ENCODE data around the gene PSEN1.

The PSEN1 gene

DNA sequence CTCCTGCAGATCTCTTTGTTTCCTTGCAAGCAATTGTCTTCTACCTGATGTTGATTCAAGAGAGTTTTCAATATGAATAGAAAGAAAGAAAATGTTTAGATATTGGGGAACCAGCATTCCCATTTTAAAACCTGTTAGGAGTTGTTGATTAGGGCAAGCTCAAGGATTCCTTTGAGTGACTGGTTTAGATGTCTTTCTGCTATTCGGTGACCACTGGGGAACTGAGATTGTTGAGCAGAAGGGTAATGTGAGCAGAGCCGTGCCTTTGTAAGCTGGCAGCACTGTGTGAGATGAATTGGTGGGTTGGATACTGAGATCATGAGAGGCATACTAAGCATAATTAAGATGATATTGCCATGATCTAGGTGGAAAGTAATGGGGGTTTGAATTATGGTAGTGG, 61.9 kb downstream of the PSEN1 start:
- TF ChIP-seq GABPA (IDR thresholded peaks at IDR 0.05; ENCODE audit: low read depth): no peak
- no peak for TF ChIP-seq SPI1 (IDR thresholded peaks at IDR 0.05; ENCODE audit: borderline replicate concordance, low read depth)
- TF ChIP-seq, protein P1, sequence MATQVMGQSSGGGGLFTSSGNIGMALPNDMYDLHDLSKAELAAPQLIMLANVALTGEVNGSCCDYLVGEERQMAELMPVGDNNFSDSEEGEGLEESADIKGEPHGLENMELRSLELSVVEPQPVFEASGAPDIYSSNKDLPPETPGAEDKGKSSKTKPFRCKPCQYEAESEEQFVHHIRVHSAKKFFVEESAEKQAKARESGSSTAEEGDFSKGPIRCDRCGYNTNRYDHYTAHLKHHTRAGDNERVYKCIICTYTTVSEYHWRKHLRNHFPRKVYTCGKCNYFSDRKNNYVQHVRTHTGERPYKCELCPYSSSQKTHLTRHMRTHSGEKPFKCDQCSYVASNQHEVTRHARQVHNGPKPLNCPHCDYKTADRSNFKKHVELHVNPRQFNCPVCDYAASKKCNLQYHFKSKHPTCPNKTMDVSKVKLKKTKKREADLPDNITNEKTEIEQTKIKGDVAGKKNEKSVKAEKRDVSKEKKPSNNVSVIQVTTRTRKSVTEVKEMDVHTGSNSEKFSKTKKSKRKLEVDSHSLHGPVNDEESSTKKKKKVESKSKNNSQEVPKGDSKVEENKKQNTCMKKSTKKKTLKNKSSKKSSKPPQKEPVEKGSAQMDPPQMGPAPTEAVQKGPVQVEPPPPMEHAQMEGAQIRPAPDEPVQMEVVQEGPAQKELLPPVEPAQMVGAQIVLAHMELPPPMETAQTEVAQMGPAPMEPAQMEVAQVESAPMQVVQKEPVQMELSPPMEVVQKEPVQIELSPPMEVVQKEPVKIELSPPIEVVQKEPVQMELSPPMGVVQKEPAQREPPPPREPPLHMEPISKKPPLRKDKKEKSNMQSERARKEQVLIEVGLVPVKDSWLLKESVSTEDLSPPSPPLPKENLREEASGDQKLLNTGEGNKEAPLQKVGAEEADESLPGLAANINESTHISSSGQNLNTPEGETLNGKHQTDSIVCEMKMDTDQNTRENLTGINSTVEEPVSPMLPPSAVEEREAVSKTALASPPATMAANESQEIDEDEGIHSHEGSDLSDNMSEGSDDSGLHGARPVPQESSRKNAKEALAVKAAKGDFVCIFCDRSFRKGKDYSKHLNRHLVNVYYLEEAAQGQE (IDR thresholded peaks at IDR 0.05; ENCODE audit: insufficient replicate concordance, low read depth): no peak

DNA sequence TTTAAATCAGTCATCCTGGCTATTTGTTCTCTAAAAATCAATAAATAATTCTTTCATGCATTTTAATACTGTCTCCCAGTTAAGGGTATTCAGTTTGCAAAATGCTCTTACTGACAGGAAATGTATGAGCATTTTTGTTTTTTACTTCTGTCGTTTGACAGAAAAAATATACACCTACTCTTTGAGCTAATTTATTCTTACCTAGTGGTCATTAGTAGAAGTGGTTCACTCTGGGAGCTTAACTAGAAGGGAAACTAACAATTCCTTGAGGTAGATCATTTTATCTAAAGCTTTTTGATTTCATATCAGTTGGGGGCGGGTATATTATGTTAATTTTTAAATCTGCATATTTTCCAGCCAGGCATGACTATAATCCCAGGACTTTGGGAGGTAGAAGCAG, 67.2 kb downstream of the PSEN1 start:
- DNase-seq (ENCODE audit: low read depth in 1 of 2, low spot score in 1 of 2): no peak
- no peak for TF ChIP-seq GABPA (IDR thresholded peaks at IDR 0.05; ENCODE audit: low read depth)
- TF ChIP-seq POLR2AphosphoS5 (IDR thresholded peaks at IDR 0.05; ENCODE audit: low read depth): no peak
- TF ChIP-seq, protein P1 (IDR thresholded peaks at IDR 0.05; ENCODE audit: insufficient replicate concordance, low read depth): no peak
- no peak for TF ChIP-seq SPI1 (IDR thresholded peaks at IDR 0.05; ENCODE audit: borderline replicate concordance, low read depth)
- TF ChIP-seq, protein P2, sequence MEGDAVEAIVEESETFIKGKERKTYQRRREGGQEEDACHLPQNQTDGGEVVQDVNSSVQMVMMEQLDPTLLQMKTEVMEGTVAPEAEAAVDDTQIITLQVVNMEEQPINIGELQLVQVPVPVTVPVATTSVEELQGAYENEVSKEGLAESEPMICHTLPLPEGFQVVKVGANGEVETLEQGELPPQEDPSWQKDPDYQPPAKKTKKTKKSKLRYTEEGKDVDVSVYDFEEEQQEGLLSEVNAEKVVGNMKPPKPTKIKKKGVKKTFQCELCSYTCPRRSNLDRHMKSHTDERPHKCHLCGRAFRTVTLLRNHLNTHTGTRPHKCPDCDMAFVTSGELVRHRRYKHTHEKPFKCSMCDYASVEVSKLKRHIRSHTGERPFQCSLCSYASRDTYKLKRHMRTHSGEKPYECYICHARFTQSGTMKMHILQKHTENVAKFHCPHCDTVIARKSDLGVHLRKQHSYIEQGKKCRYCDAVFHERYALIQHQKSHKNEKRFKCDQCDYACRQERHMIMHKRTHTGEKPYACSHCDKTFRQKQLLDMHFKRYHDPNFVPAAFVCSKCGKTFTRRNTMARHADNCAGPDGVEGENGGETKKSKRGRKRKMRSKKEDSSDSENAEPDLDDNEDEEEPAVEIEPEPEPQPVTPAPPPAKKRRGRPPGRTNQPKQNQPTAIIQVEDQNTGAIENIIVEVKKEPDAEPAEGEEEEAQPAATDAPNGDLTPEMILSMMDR (IDR thresholded peaks at IDR 0.05; ENCODE audit: insufficient read depth, low read length): no peak

More for the DNA sequence above, 61.9 kb downstream of the PSEN1 start:
- Histone ChIP-seq H3K4me3 (replicated peaks; ENCODE audit: insufficient read depth, low read length) (no peak overlapping the region), H3K27ac (replicated peaks) (no peak overlapping the region), H3K27me3 (ENCODE audit: insufficient read depth, poor library complexity, severe bottlenecking) (no peaks in the 10 kb centered on the region)
- DNase-seq (ENCODE audit: low read depth in 1 of 2, low spot score in 1 of 2): no peak

DNA sequence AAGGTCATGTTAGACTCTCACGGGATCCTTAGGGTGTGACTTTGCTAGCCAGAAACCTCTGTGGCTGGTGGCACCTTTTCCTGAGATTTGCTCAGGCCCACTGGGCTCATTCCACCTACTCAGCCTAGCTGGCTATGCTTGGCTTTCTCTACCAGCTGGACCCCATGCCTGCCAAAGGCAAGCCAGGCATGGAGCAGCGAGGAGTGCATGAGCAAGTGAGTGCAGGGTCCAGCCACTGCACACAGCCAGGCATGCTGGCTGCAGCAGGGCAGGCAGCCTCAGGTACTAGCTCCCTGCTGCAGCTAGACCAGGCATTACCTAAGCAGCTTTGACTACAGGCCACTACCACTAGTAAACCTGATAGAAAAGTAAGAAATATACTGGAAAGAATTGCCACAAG, 71.3 kb downstream of the PSEN1 start:
- TF ChIP-seq GABPA (IDR thresholded peaks at IDR 0.05; ENCODE audit: low read depth) (no peak), SPI1 (IDR thresholded peaks at IDR 0.05; ENCODE audit: borderline replicate concordance, low read depth) (no peak), POLR2AphosphoS5 (IDR thresholded peaks at IDR 0.05; ENCODE audit: low read depth) (no peak)
- TF ChIP-seq, protein P1 (IDR thresholded peaks at IDR 0.05; ENCODE audit: insufficient replicate concordance, low read depth): no peak
- TF ChIP-seq, protein P2 (IDR thresholded peaks at IDR 0.05; ENCODE audit: insufficient read depth, low read length): no peak
- Histone ChIP-seq H3K4me3 (replicated peaks; ENCODE audit: insufficient read depth, low read length) (no peak overlapping the region), H3K27me3 (ENCODE audit: insufficient read depth, poor library complexity, severe bottlenecking) (no peaks in the 10 kb centered on the region), H3K27ac (replicated peaks) (no peak overlapping the region)
- no peak for DNase-seq (ENCODE audit: low read depth in 1 of 2, low spot score in 1 of 2)

More for the DNA sequence above, 67.2 kb downstream of the PSEN1 start:
- Histone ChIP-seq H3K27me3 (ENCODE audit: insufficient read depth, poor library complexity, severe bottlenecking) (no peaks in the 10 kb centered on the region), H3K4me3 (replicated peaks; ENCODE audit: insufficient read depth, low read length) (no peak overlapping the region), H3K27ac (replicated peaks) (no peak overlapping the region)

Data from HL-60 (cell line).